IMR-90 (cell line): ENCODE data around the gene POU2F2. TPM values are rescaled to one million over a fixed set of nuclear protein-coding genes. Genes with fewer than 3 reads are reported as not detected.

Experiments used
- ATAC-seq: fragments of 200-7000 bp; cut with Tn5 transposase; 2 replicates; pipeline ENCODE4 v1.9.1; 2020; ENCODE audit warnings: low read depth, mild to moderate bottlenecking, moderate library complexity
- BruUV-seq: library from RNA; stranded (reverse); fragments of 400-500 nt; replicated peaks from 2 replicates; lab custom pipeline; 2021; lab: Mats Ljungman, UMichigan
- CTCF ChIA-PET: fragments of 300-600 bp; formaldehyde crosslinking; extraction: SDS; loops from one replicate; lab custom pipeline; 2021; ENCODE audit warnings: antibody characterized with exemption; lab: Yijun Ruan, JAX
- POLR2A ChIA-PET: fragments of 300-600 bp; sonication (Branson Sonifier 250); formaldehyde crosslinking; loops from one replicate; lab custom pipeline; 2022; ENCODE audit warnings: antibody characterized with exemption; ENCODE audit not compliant: unreplicated experiment; lab: Charles Lee
- DNase-seq: peaks from one replicate; pipeline ENCODE4 v3.0.0; 2013
- H2AFZ ChIP-seq: replicated peaks from 2 replicates; pipeline ENCODE3; 2013; ENCODE audit warnings: low read length, mild to moderate bottlenecking; ENCODE audit not compliant: poor library complexity
- H2AK5ac ChIP-seq: 2 replicates; pipeline ENCODE4 v1.6.1; 2013; ENCODE audit warnings: low read depth, low read length, inconsistent platforms
- H2AK9ac ChIP-seq: replicated peaks from 2 replicates; pipeline ENCODE3; 2013; ENCODE audit warnings: mild to moderate bottlenecking, low read depth, low read length, moderate library complexity; ENCODE audit not compliant: poor library complexity
- H2BK120ac ChIP-seq: 2 replicates; pipeline ENCODE4 v1.6.1; 2013; ENCODE audit warnings: low read depth, low read length, inconsistent platforms
- H2BK15ac ChIP-seq: 3 replicates; pipeline ENCODE4 v1.6.1; 2013; ENCODE audit warnings: low read depth, low read length, inconsistent platforms
- H2BK20ac ChIP-seq: 2 replicates; pipeline ENCODE4 v1.6.1; 2013; ENCODE audit warnings: low read depth, mild to moderate bottlenecking, inconsistent platforms, low read length, moderate library complexity
- H2BK5ac ChIP-seq: 2 replicates; pipeline ENCODE4 v1.6.1; 2013; ENCODE audit warnings: mild to moderate bottlenecking, low read depth, low read length, inconsistent platforms; ENCODE audit not compliant: poor library complexity, severe bottlenecking
- H3K14ac ChIP-seq: replicated peaks from 2 replicates; pipeline ENCODE4 v1.6.1; 2013; ENCODE audit warnings: low read depth, low read length, inconsistent platforms
- H3K18ac ChIP-seq: 2 replicates; pipeline ENCODE4 v1.6.1; 2013; ENCODE audit warnings: low read depth, low read length, control low read depth
- H3K23ac ChIP-seq: 2 replicates; pipeline ENCODE4 v1.6.1; 2013; ENCODE audit warnings: low read depth, low read length, inconsistent platforms
- H3K27ac ChIP-seq: 2 replicates; pipeline ENCODE4 v1.5.1; 2013; ENCODE audit warnings: mild to moderate bottlenecking, control low read depth, low read length; ENCODE audit not compliant: insufficient read depth
- H3K27me3 ChIP-seq: 2 replicates; pipeline ENCODE4 v1.6.1; 2013; ENCODE audit warnings: low read length; ENCODE audit not compliant: control insufficient read depth, insufficient read depth
- H3K36me3 ChIP-seq: 2 replicates; pipeline ENCODE4 v1.6.1; 2013; ENCODE audit warnings: low read length, mixed read lengths; ENCODE audit not compliant: control insufficient read depth, insufficient read depth
- H3K4ac ChIP-seq: 2 replicates; pipeline ENCODE4 v1.6.1; 2013; ENCODE audit warnings: low read depth, low read length, inconsistent platforms
- H3K4me1 ChIP-seq: 2 replicates; pipeline ENCODE4 v1.6.1; 2013; ENCODE audit warnings: low read length, mixed read lengths; ENCODE audit not compliant: control insufficient read depth, insufficient read depth
- H3K4me2 ChIP-seq: 2 replicates; pipeline ENCODE4 v1.6.1; 2013; ENCODE audit warnings: low read depth, mild to moderate bottlenecking, control low read depth, low read length, moderate library complexity
- H3K4me3 ChIP-seq: 2 replicates; pipeline ENCODE4 v1.5.1; 2013; ENCODE audit warnings: low read depth, mild to moderate bottlenecking, control low read depth, low read length, moderate library complexity; ENCODE audit not compliant: insufficient read depth
- H3K56ac ChIP-seq: 2 replicates; pipeline ENCODE4 v1.6.1; 2013; ENCODE audit warnings: low read length, inconsistent platforms; ENCODE audit not compliant: insufficient read depth; ENCODE audit errors: extremely low read depth
- H3K79me1 ChIP-seq, 2 experiments: 2 replicates each; pipeline ENCODE4 v1.6.1; 2013; ENCODE audit warnings: low read length in 2 of 2, inconsistent platforms in 1 of 2, low read depth in 1 of 2
- H3K9ac ChIP-seq: 2 replicates; pipeline ENCODE4 v1.6.1; 2013; ENCODE audit warnings: low read depth, low read length, control low read depth
- H3K9me1 ChIP-seq: 2 replicates; pipeline ENCODE4 v1.6.1; 2013; ENCODE audit warnings: low read length, inconsistent platforms; ENCODE audit not compliant: insufficient read depth
- H3K9me3 ChIP-seq: 2 replicates; pipeline ENCODE4 v1.6.1; 2013; ENCODE audit warnings: low read length; ENCODE audit not compliant: control insufficient read depth, insufficient read depth
- H4K20me1 ChIP-seq: 2 replicates; pipeline ENCODE4 v1.6.1; 2013; ENCODE audit warnings: low read length, inconsistent platforms; ENCODE audit not compliant: insufficient read depth
- H4K5ac ChIP-seq: 2 replicates; pipeline ENCODE4 v1.6.1; 2013; ENCODE audit warnings: mild to moderate bottlenecking, low read depth, low read length, control low read depth
- H4K8ac ChIP-seq, 2 experiments: 2 replicates each; pipeline ENCODE4 v1.6.1; 2013; ENCODE audit warnings: low read depth in 2 of 2, low read length in 2 of 2, control low read depth in 1 of 2, inconsistent platforms in 1 of 2
- H4K91ac ChIP-seq: 2 replicates; pipeline ENCODE4 v1.6.1; 2013; ENCODE audit warnings: low read depth, low read length, inconsistent platforms; ENCODE audit not compliant: insufficient read depth
- CHD1 ChIP-seq: IDR thresholded peaks from 2 replicates; pipeline ENCODE4 v1.6.1; 2012; ENCODE audit warnings: low read depth, low read length, improper control_type of control experiment
- FOS ChIP-seq: fragments of 150-350 bp; IDR thresholded peaks from 2 replicates; pipeline ENCODE4 v1.6.1; 2016; ENCODE audit warnings: low read depth, low read length
- MAZ ChIP-seq: IDR thresholded peaks from 2 replicates; pipeline ENCODE4 v1.6.1; 2012; ENCODE audit warnings: low read depth, mild to moderate bottlenecking, low read length, improper control_type of control experiment, moderate library complexity, borderline replicate concordance
- MXI1 ChIP-seq: IDR thresholded peaks from 2 replicates; pipeline ENCODE4 v1.6.1; 2012; ENCODE audit warnings: low read depth, mild to moderate bottlenecking, low read length, moderate library complexity, borderline replicate concordance
- RAD21 ChIP-seq: IDR thresholded peaks from 2 replicates; pipeline ENCODE4 v1.6.1; 2012; ENCODE audit warnings: low read length, improper control_type of control experiment
- RCOR1 ChIP-seq: IDR thresholded peaks from 2 replicates; pipeline ENCODE4 v1.6.1; 2012; ENCODE audit warnings: mild to moderate bottlenecking, low read length, improper control_type of control experiment; ENCODE audit not compliant: insufficient replicate concordance
- WGBS, 2 experiments: methylation state at CpG; one replicate each; pipeline versions ENCODE4 v1.1.5 to v1.1.7; 2013; ENCODE audit warnings: missing lambda C conversion rate in 2 of 2; ENCODE audit not compliant: insufficient read length in 1 of 2; ENCODE audit errors: extremely low coverage in 2 of 2; 5-methylcytosine and 5-hydroxymethylcytosine counted together
- dilution Hi-C: fragments of 300-500 bp; cut with HindIII; formaldehyde crosslinking; loops from one replicate; pipeline ENCODE4 v1.14.3; 2018; ENCODE audit warnings: low sequenced_read_pairs; ENCODE audit not compliant: unreplicated experiment
- in situ Hi-C: fragments of 300-500 bp; cut with MboI; formaldehyde crosslinking; loops from 3 replicates; pipeline ENCODE4 v1.14.3; 2019; ENCODE audit warnings: low sequenced_read_pairs, inconsistent platforms, mixed read lengths
- intact Hi-C: fragments of 100-400 bp; cut with micrococcal nuclease; formaldehyde crosslinking; loops from 2 replicates; pipeline ENCODE4 v1.10.0; 2022
- polyA plus RNA-seq, 3 experiments: library from polyadenylated mRNA; depleted of rRNA; stranded (reverse); fragments of >200 nt; gene quantifications; 2 replicates each; pipeline ENCODE4 v1.2.3, GENCODE V29; 2012; ENCODE audit warnings: low replicate concordance in 1 of 3
- total RNA-seq: library from RNA; depleted of rRNA; stranded (reverse); fragments of >200 nt; gene quantifications from 2 replicates; pipeline ENCODE4 v1.2.3, GENCODE V29; 2012
- TF ChIP-seq, protein P1 (sequence below): fragments of 150-350 bp; IDR thresholded peaks from 2 replicates; pipeline ENCODE4 v1.6.1; 2016; ENCODE audit warnings: low read depth, mild to moderate bottlenecking, low read length, moderate library complexity, borderline replicate concordance

POU2F2 gene
- total and polyA plus RNA-seq, 2 of the 4 experiments (the other 2 are of a cell fraction) = 0.54 to 5.0 TPM

- dilution Hi-C loops = no loop called here
- CTCF ChIA-PET = interaction anchor here (0.8 kb wide), 1 partner anchor 12 kb away, joined by 4 read pairs; no protein-coding TSS in a partner anchor
- DNase-seq (no peak), ATAC-seq (peak; percentile 73)
- no TSS peak for BruUV-seq
- in situ Hi-C loops = no loop called here
- Histone ChIP-seq H3K23ac (no peak overlapping the region), H3K27ac (no peak overlapping the region), H3K9me3 (no peaks in the 10 kb centered on the region), H4K91ac (no peak overlapping the region), H4K5ac (no peak overlapping the region), H2BK15ac (no peak overlapping the region), H3K56ac (no peak overlapping the region), H4K20me1 (0 out of 2 replicates have a peak, but pooled peaks cover 6% of the 10 kb centered on the region), H2AK5ac (no peak overlapping the region), H3K27me3 (peaks cover 81% of the 10 kb centered on the region), H3K4me3 (peak overlapping the region; percentile 64), H4K8ac (no peak overlapping the region), H3K4me1 (peaks cover 2% of the 10 kb centered on the region; the same call in 1 of the 2 replicates), H3K79me1 (no peaks in the 10 kb centered on the region), H2BK20ac (no peak overlapping the region), H3K14ac (no peak overlapping the region), H3K9me1 (no peaks in the 10 kb centered on the region), H2AFZ (peak overlapping the region; percentile 89), H2AK9ac (no peak overlapping the region), H3K18ac (no peak overlapping the region), H2BK120ac (no peak overlapping the region), H3K9ac (no peak overlapping the region), H3K4ac (no peak overlapping the region), H3K36me3 (no peaks in the 10 kb centered on the region), H2BK5ac (no peak overlapping the region), H3K4me2 (peak overlapping the region; percentile 99)
- intact Hi-C loops = loop anchor here (2.0 kb wide), 1 partner anchor 44 kb away; the partner anchor contains the start of gene POU2F2
- WGBS, 2 experiments = 0% methylated on average over 1 of the region's 31 CpGs; no CpG with 5 or more reads in 1 of the 2 experiments
- POLR2A ChIA-PET = no interaction called here
- no peak for TF ChIP-seq RCOR1
- TF ChIP-seq RAD21 = no peak
- 0 out of 2 replicates have a peak, but pooled peaks have one; percentile 2 for TF ChIP-seq MAZ
- no peak for TF ChIP-seq MXI1
- TF ChIP-seq, protein P1, sequence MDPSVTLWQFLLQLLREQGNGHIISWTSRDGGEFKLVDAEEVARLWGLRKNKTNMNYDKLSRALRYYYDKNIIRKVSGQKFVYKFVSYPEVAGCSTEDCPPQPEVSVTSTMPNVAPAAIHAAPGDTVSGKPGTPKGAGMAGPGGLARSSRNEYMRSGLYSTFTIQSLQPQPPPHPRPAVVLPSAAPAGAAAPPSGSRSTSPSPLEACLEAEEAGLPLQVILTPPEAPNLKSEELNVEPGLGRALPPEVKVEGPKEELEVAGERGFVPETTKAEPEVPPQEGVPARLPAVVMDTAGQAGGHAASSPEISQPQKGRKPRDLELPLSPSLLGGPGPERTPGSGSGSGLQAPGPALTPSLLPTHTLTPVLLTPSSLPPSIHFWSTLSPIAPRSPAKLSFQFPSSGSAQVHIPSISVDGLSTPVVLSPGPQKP = no peak
- TF ChIP-seq FOS = no peak
- no peak for TF ChIP-seq CHD1
Measured at GRCh38 chr19:42176649-42176989, 44.4 kb upstream of the POU2F2 start.
